ENCODE data around the gene RFPL3.

Gene RFPL3

GRCh38 chr22:32404021-32404420 lies 46.4 kb downstream of the RFPL3 start:
- no peak for TF ChIP-seq EZH2 (IDR thresholded peaks at IDR 0.05)
- no peak for TF ChIP-seq FOXP2 (optimal IDR thresholded peaks at IDR 0.05; ENCODE audit: control extremely low read depth, extremely low read length, insufficient read depth)
- no peak for TF ChIP-seq POLR2AphosphoS5 (IDR thresholded peaks at IDR 0.05; ENCODE audit: borderline replicate concordance, low read depth, low read length)
- peaks cover 83% of the 10 kb centered on the region for H3K36me3 ChIP-seq (ENCODE audit: insufficient read depth, low read length)
- no peak for DNase-seq (ENCODE audit: low read depth, low spot score)
- H3K9ac ChIP-seq (ENCODE audit: insufficient read length): no peak overlapping the region
- no peak overlapping the region for H3K4me3 ChIP-seq
- H3K9me3 ChIP-seq (ENCODE audit: low read depth, low read length): no peaks in the 10 kb centered on the region
- no peak overlapping the region for H3K27ac ChIP-seq

GRCh38 chr22:32407312-32407711 lies 49.6 kb downstream of the RFPL3 start:
- Histone ChIP-seq H3K9ac (ENCODE audit: insufficient read length) (no peak overlapping the region), H3K27ac (no peak overlapping the region), H3K9me3 (ENCODE audit: low read depth, low read length) (no peaks in the 10 kb centered on the region), H3K36me3 (ENCODE audit: insufficient read depth, low read length) (peaks cover 57% of the 10 kb centered on the region), H3K4me3 (no peak overlapping the region)
- DNase-seq (ENCODE audit: low read depth, low spot score): no peak
- TF ChIP-seq FOXP2 (optimal IDR thresholded peaks at IDR 0.05; ENCODE audit: control extremely low read depth, extremely low read length, insufficient read depth) (no peak), POLR2AphosphoS5 (IDR thresholded peaks at IDR 0.05; ENCODE audit: borderline replicate concordance, low read depth, low read length) (no peak), EZH2 (IDR thresholded peaks at IDR 0.05) (no peak)

- H3K36me3 ChIP-seq (ENCODE audit: insufficient read depth, low read length): peaks cover 57% of the 10 kb centered on the region
- H3K9ac ChIP-seq (ENCODE audit: insufficient read length): no peak overlapping the region
- H3K4me3 ChIP-seq: no peak overlapping the region
- no peak for DNase-seq (ENCODE audit: low read depth, low spot score)
- no peaks in the 10 kb centered on the region for H3K9me3 ChIP-seq (ENCODE audit: low read depth, low read length)
- H3K27ac ChIP-seq: no peak overlapping the region
- TF ChIP-seq EZH2 (IDR thresholded peaks at IDR 0.05) (no peak), POLR2AphosphoS5 (IDR thresholded peaks at IDR 0.05; ENCODE audit: borderline replicate concordance, low read depth, low read length) (no peak), FOXP2 (optimal IDR thresholded peaks at IDR 0.05; ENCODE audit: control extremely low read depth, extremely low read length, insufficient read depth) (no peak)
Observed at GRCh38 chr22:32407936-32408335, 50.3 kb downstream of the RFPL3 start.

GRCh38 chr22:32409977-32410376 lies 52.3 kb downstream of the RFPL3 start:
- Histone ChIP-seq H3K36me3 (ENCODE audit: insufficient read depth, low read length) (peaks cover 44% of the 10 kb centered on the region), H3K27ac (no peak overlapping the region), H3K4me3 (no peak overlapping the region), H3K9me3 (ENCODE audit: low read depth, low read length) (no peaks in the 10 kb centered on the region), H3K9ac (ENCODE audit: insufficient read length) (no peak overlapping the region)
- DNase-seq (ENCODE audit: low read depth, low spot score): no peak
- TF ChIP-seq EZH2 (IDR thresholded peaks at IDR 0.05): no peak
- TF ChIP-seq FOXP2 (optimal IDR thresholded peaks at IDR 0.05; ENCODE audit: control extremely low read depth, extremely low read length, insufficient read depth): no peak
- no peak for TF ChIP-seq POLR2AphosphoS5 (IDR thresholded peaks at IDR 0.05; ENCODE audit: borderline replicate concordance, low read depth, low read length)

- H3K9ac ChIP-seq (ENCODE audit: insufficient read length): peak overlapping the region; percentile 91
- H3K27ac ChIP-seq: no peak overlapping the region
- peak overlapping the region; percentile 79 for H3K4me3 ChIP-seq
- H3K9me3 ChIP-seq (ENCODE audit: low read depth, low read length): no peaks in the 10 kb centered on the region
- TF ChIP-seq EZH2 (IDR thresholded peaks at IDR 0.05): no peak
- TF ChIP-seq FOXP2 (optimal IDR thresholded peaks at IDR 0.05; ENCODE audit: control extremely low read depth, extremely low read length, insufficient read depth): no peak
- TF ChIP-seq POLR2AphosphoS5 (IDR thresholded peaks at IDR 0.05; ENCODE audit: borderline replicate concordance, low read depth, low read length): no peak
- peaks cover 39% of the 10 kb centered on the region for H3K36me3 ChIP-seq (ENCODE audit: insufficient read depth, low read length)
- DNase-seq (ENCODE audit: low read depth, low spot score): no peak
Observed at GRCh38 chr22:32410459-32410858, 52.8 kb downstream of the RFPL3 start.
